GM18508 (cell line): ENCODE results near the gene CHCHD4.
"Not testable (repeated sequence)": the region's sequence is repeated elsewhere in the genome, so short reads cannot be mapped to it uniquely, and the experiment has no call there.

ENCODE experiments used
- ATAC-seq: cut with Tn5 transposase; IDR thresholded peaks from one replicate; pipeline ENCODE4 v1.9.1; 2021; ENCODE audit warnings: moderate number of reproducible peaks; ENCODE audit not compliant: insufficient read depth, unreplicated experiment

Gene CHCHD4

GRCh38 chr3:14082108-14082657 is 42.5 kb downstream of the CHCHD4 start:
- no peak for ATAC-seq

- ATAC-seq: no peak
Measured at GRCh38 chr3:14077310-14077709, 47.4 kb downstream of the CHCHD4 start.

- not testable (repeated sequence) for ATAC-seq
Measured at GRCh38 chr3:14075233-14075632, 49.4 kb downstream of the CHCHD4 start.

- ATAC-seq: no peak
Measured at GRCh38 chr3:14064910-14065309, 59.8 kb downstream of the CHCHD4 start.

- no peak for ATAC-seq
Measured at GRCh38 chr3:14063152-14063551, 61.5 kb downstream of the CHCHD4 start.
